Vagina (tissue), 2 donors: ENCODE measurements around the gene GTF3C2.

Experiments
- POLR2A ChIP-seq, 2 donors: fragments of 450-650 bp; IDR thresholded peaks; one replicate each; pipeline ENCODE4 v1.6.1; 2017; ENCODE audit warnings: antibody characterized with exemption in 2 of 2, mild to moderate bottlenecking in 2 of 2, moderate library complexity in 2 of 2
- TF ChIP-seq, protein P1 (sequence below), 3 experiments: fragments of 450-650 bp in 2 of 3; fragments of 200-600 bp in 1 of 3; sonication (generic) in 1 of 3; IDR thresholded peaks; one replicate each; pipeline ENCODE4 v1.5.1; 2017 to 2019; ENCODE audit warnings: antibody characterized with exemption in 3 of 3, mild to moderate bottlenecking in 2 of 3, moderate library complexity in 2 of 3

- TF ChIP-seq, protein P1, sequence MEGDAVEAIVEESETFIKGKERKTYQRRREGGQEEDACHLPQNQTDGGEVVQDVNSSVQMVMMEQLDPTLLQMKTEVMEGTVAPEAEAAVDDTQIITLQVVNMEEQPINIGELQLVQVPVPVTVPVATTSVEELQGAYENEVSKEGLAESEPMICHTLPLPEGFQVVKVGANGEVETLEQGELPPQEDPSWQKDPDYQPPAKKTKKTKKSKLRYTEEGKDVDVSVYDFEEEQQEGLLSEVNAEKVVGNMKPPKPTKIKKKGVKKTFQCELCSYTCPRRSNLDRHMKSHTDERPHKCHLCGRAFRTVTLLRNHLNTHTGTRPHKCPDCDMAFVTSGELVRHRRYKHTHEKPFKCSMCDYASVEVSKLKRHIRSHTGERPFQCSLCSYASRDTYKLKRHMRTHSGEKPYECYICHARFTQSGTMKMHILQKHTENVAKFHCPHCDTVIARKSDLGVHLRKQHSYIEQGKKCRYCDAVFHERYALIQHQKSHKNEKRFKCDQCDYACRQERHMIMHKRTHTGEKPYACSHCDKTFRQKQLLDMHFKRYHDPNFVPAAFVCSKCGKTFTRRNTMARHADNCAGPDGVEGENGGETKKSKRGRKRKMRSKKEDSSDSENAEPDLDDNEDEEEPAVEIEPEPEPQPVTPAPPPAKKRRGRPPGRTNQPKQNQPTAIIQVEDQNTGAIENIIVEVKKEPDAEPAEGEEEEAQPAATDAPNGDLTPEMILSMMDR (IDR thresholded peaks at IDR 0.05) = no peak
- no peak for TF ChIP-seq POLR2A (IDR thresholded peaks at IDR 0.05)
Observed at GRCh38 chr2:27281855-27282559, 74.6 kb downstream of the GTF3C2 start, which contains the start of gene TRIM54.
